Fibroblast of lung (primary cell): ENCODE measurements around the gene BCL2.

ENCODE experiments used
- EZH2 ChIP-seq: IDR thresholded peaks from 2 replicates; pipeline ENCODE4 v1.5.1; 2012; ENCODE audit warnings: low read length, control low read depth, mild to moderate bottlenecking; ENCODE audit errors: missing control alignments
- TF ChIP-seq, protein P1 (sequence below), 2 donors: IDR thresholded peaks in 1 of 2; conservative IDR thresholded peaks in 1 of 2; 1 replicate in 1 of 2; 2 replicates in 1 of 2; pipeline ENCODE4 v1.5.1; 2011 to 2012; ENCODE audit warnings: low read length in 2 of 2, control low read depth in 1 of 2, inconsistent platforms in 1 of 2, low read depth in 1 of 2, mild to moderate bottlenecking in 1 of 2

DNA sequence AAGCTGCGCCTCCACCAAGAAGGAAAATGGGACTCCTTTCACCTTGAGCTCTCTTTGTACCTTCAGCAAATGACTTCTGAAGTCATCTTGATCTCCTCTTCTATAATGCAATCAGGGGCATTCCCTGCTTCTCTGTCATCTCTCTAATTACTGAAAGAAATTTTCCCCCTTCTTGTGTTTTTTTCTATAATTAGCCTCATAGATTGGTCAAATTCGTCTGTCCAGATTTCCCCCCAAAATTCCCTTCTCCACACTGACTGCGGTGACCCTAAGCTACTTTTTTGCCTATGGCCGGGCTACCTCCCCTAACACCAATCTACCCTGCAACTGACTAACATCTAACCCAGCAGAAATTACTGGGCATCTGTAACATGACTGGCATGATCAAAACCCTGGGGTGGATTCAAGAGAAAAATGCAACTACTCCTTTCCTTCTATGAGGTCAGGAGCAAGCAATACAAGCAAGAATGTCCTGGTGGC is 168.6 kb downstream of the BCL2 start:
- TF ChIP-seq, protein P1, sequence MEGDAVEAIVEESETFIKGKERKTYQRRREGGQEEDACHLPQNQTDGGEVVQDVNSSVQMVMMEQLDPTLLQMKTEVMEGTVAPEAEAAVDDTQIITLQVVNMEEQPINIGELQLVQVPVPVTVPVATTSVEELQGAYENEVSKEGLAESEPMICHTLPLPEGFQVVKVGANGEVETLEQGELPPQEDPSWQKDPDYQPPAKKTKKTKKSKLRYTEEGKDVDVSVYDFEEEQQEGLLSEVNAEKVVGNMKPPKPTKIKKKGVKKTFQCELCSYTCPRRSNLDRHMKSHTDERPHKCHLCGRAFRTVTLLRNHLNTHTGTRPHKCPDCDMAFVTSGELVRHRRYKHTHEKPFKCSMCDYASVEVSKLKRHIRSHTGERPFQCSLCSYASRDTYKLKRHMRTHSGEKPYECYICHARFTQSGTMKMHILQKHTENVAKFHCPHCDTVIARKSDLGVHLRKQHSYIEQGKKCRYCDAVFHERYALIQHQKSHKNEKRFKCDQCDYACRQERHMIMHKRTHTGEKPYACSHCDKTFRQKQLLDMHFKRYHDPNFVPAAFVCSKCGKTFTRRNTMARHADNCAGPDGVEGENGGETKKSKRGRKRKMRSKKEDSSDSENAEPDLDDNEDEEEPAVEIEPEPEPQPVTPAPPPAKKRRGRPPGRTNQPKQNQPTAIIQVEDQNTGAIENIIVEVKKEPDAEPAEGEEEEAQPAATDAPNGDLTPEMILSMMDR (conservative IDR thresholded peaks at IDR 0.05 in 1 of 2, IDR thresholded peaks at IDR 0.05 in 1 of 2; ENCODE audit: low read depth in 1 of 2, low read length in 2 of 2), result no peak
- TF ChIP-seq EZH2, result no peak
